B cell (primary cell): ENCODE data around the gene CDC42BPB. TPM values are rescaled to one million over a fixed set of nuclear protein-coding genes. Genes with fewer than 3 reads are reported as not detected.

ENCODE experiments used
- ATAC-seq: fragments of 200-7000 bp; cut with Tn5 transposase; one replicate; pipeline ENCODE4 v1.10.0; 2021; ENCODE audit warnings: low read depth, mild to moderate bottlenecking, moderate number of reproducible peaks, moderate library complexity
- CTCF ChIA-PET: fragments of 350-600 bp; sonication (Branson Sonifier 250); formaldehyde crosslinking; loops from one replicate; lab custom pipeline; 2021; ENCODE audit warnings: antibody characterized with exemption, inconsistent platforms; lab: Charles Lee
- POLR2A ChIA-PET: fragments of 350-600 bp; sonication (Branson Sonifier 250); formaldehyde crosslinking; loops from one replicate; lab custom pipeline; 2021; ENCODE audit warnings: antibody characterized with exemption; lab: Charles Lee
- DNase-seq: peaks from one replicate; pipeline ENCODE4 v3.0.0; 2013
- H2AFZ ChIP-seq: 2 replicates; pipeline ENCODE4 v1.6.1; 2012; ENCODE audit warnings: mild to moderate bottlenecking, low read depth, low read length; ENCODE audit not compliant: insufficient read depth, poor library complexity, severe bottlenecking
- H3K27ac ChIP-seq, 2 donors: 1 replicate in 1 of 2; 2 replicates in 1 of 2; pipeline ENCODE4 v1.5.1; 2012 to 2013; ENCODE audit warnings: low read length in 2 of 2, mild to moderate bottlenecking in 2 of 2, moderate library complexity in 1 of 2
- H3K27me3 ChIP-seq, 4 experiments: fragments of 200-600 bp in 1 of 4; sonication (generic) in 1 of 4; replicated peaks in 1 of 4; 1 replicate in 2 of 4; 2 replicates in 2 of 4; pipeline versions ENCODE4 v1.6.1 to v1.7.0; 2013 to 2016; ENCODE audit warnings: low read length in 3 of 4, mild to moderate bottlenecking in 2 of 4, mixed read lengths in 1 of 4, moderate library complexity in 1 of 4; ENCODE audit not compliant: insufficient read depth in 4 of 4, control insufficient read depth in 3 of 4; ENCODE audit errors: control extremely low read depth in 1 of 4
- H3K36me3 ChIP-seq, 2 experiments: replicated peaks in 1 of 2; 1 replicate in 1 of 2; 2 replicates in 1 of 2; pipeline versions ENCODE4 v1.6.1 to v1.7.1; 2013; ENCODE audit warnings: low read length in 1 of 2; ENCODE audit not compliant: insufficient read depth in 2 of 2, control insufficient read depth in 1 of 2; ENCODE audit errors: control extremely low read depth in 1 of 2, extremely low read depth in 1 of 2
- H3K4me1 ChIP-seq, 2 donors: fragments of 200-600 bp in 1 of 2; sonication (generic) in 1 of 2; 1 replicate in 1 of 2; 2 replicates in 1 of 2; pipeline versions ENCODE4 v1.5.1 to v1.6.1; 2013 to 2017; ENCODE audit warnings: low read length in 2 of 2; ENCODE audit not compliant: control insufficient read depth in 2 of 2, insufficient read depth in 2 of 2
- H3K4me2 ChIP-seq: replicated peaks from 2 replicates; pipeline ENCODE3; 2012; ENCODE audit warnings: mild to moderate bottlenecking, low read depth, low read length; ENCODE audit not compliant: poor library complexity, severe bottlenecking
- H3K4me3 ChIP-seq, 5 experiments: fragments of 200-600 bp in 1 of 5; sonication (generic) in 1 of 5; 1 replicate in 3 of 5; 2 replicates in 2 of 5; pipeline versions ENCODE4 v1.5.1 to v1.7.0; 2011 to 2016; ENCODE audit warnings: low read length in 4 of 5, mild to moderate bottlenecking in 4 of 5, low read depth in 2 of 5, control low read depth in 1 of 5, moderate library complexity in 1 of 5; ENCODE audit not compliant: insufficient read depth in 1 of 5; ENCODE audit errors: control extremely low read depth in 1 of 5, extremely low read depth in 1 of 5
- H3K79me2 ChIP-seq: fragments of 200-600 bp; sonication (generic); one replicate; pipeline ENCODE4 v1.6.0; 2016; ENCODE audit warnings: low read length; ENCODE audit not compliant: control insufficient read depth, insufficient read depth
- H3K9ac ChIP-seq: fragments of 200-600 bp; sonication (generic); 2 replicates; pipeline ENCODE4 v1.6.1; 2017; ENCODE audit warnings: mild to moderate bottlenecking, low read length, moderate library complexity
- H3K9me3 ChIP-seq, 3 donors: one replicate each; pipeline versions ENCODE4 v1.6.1 to v1.7.1; 2013; ENCODE audit warnings: low read length in 2 of 3; ENCODE audit not compliant: control insufficient read depth in 2 of 3, insufficient read depth in 1 of 3; ENCODE audit errors: control extremely low read depth in 1 of 3
- H4K20me1 ChIP-seq: 2 replicates; pipeline ENCODE4 v1.6.0; 2012; ENCODE audit warnings: mild to moderate bottlenecking, low read length; ENCODE audit not compliant: insufficient read depth, control insufficient read depth, poor library complexity, severe bottlenecking
- H3K27ac Mint-ChIP-seq: one replicate; pipeline ENCODE4 v1.8.0; 2021; ENCODE audit warnings: mixed read lengths
- H3K27me3 Mint-ChIP-seq: one replicate; pipeline ENCODE4 v1.8.0; 2021; ENCODE audit warnings: mixed read lengths
- H3K4me1 Mint-ChIP-seq: one replicate; pipeline ENCODE4 v1.8.0; 2021; ENCODE audit warnings: mixed read lengths
- H3K4me3 Mint-ChIP-seq: one replicate; pipeline ENCODE4 v1.8.0; 2021; ENCODE audit warnings: mixed read lengths
- H3K9me3 Mint-ChIP-seq: one replicate; pipeline ENCODE4 v1.8.0; 2022; ENCODE audit warnings: mixed read lengths; ENCODE audit not compliant: insufficient read depth
- CTCF ChIP-seq: fragments of 200-600 bp; IDR thresholded peaks from one replicate; pipeline ENCODE4 v1.8.0; 2022; ENCODE audit warnings: antibody characterized with exemption, mild to moderate bottlenecking
- EZH2 ChIP-seq: IDR thresholded peaks from 2 replicates; pipeline ENCODE4 v1.6.1; 2012; ENCODE audit warnings: borderline replicate concordance, low read depth, mild to moderate bottlenecking, moderate library complexity, low read length; ENCODE audit not compliant: insufficient read depth, poor library complexity, severe bottlenecking
- WGBS: methylation state at CpG from one replicate; pipeline ENCODE4 v1.1.5; 2013; ENCODE audit warnings: missing lambda C conversion rate; ENCODE audit not compliant: insufficient coverage; 5-methylcytosine and 5-hydroxymethylcytosine counted together
- intact Hi-C: fragments of 100-400 bp; cut with micrococcal nuclease; formaldehyde crosslinking; loops from one replicate; pipeline ENCODE4 v1.10.0; 2022
- polyA plus RNA-seq: library from polyadenylated mRNA; depleted of rRNA; stranded (reverse); fragments of >200 nt; gene quantifications from 2 replicates; pipeline ENCODE4 v1.2.3, GENCODE V29; 2012
- total RNA-seq, 2 donors: library from RNA; stranded (reverse); fragments of 120-200 nt in 1 of 2; gene quantifications; 1 replicate in 1 of 2; 2 replicates in 1 of 2; pipeline versions ENCODE4 v1.2.3 to v1.2.4, GENCODE V29; 2013 to 2022

CDC42BPB gene
- total and polyA plus RNA-seq, 2 donors (not counting 1 experiment from before 2014, with no cell fraction given) = 23.9 to 52.5 TPM

GRCh38 chr14:102925646-102926045, 131.7 kb downstream of the CDC42BPB start:
- H3K4me3 ChIP-seq = no peak overlapping the region
- H3K4me1 Mint-ChIP-seq = peaks cover 36% of the 10 kb centered on the region
- H3K79me2 ChIP-seq = no peaks in the 10 kb centered on the region
- no peak overlapping the region for H3K4me2 ChIP-seq
- peaks cover 51 to 52% of the 10 kb centered on the region in 2 donors for H3K4me1 ChIP-seq
- intact Hi-C loops = loop anchor here (10.0 kb wide), 1 partner anchor 129 kb away; the partner anchor contains the start of gene CDC42BPB
- H3K4me3 Mint-ChIP-seq = no peak overlapping the region
- TF ChIP-seq CTCF (no peak), EZH2 (no peak)
- H2AFZ ChIP-seq = no peak overlapping the region
- peaks cover 14% of the 10 kb centered on the region for H3K27me3 Mint-ChIP-seq
- peaks cover 0 to 49% (median 17%) of the 10 kb centered on the region in 4 experiments for H3K27me3 ChIP-seq
- no peak overlapping the region for H3K27ac ChIP-seq
- H3K9me3 ChIP-seq = peaks cover 0 to 27% (median 0%) of the 10 kb centered on the region in 3 donors
- POLR2A ChIA-PET = no interaction called here
- H3K27ac Mint-ChIP-seq = no peak overlapping the region
- H3K9ac ChIP-seq = no peak overlapping the region
- WGBS = 100% methylated on average over 7 of the region's 11 CpGs
- ATAC-seq (no peak), DNase-seq (no peak)
- no peaks in the 10 kb centered on the region for H3K9me3 Mint-ChIP-seq
- no peaks in the 10 kb centered on the region for H3K36me3 ChIP-seq
- CTCF ChIA-PET = interaction anchor here (1.4 kb wide), 1 partner anchor 231 kb away, joined by 4 read pairs; no protein-coding TSS in a partner anchor
- peaks cover 9% of the 10 kb centered on the region for H4K20me1 ChIP-seq
